BJ (cell line): ENCODE results near the gene MNX1. TPM values are rescaled to one million over a fixed set of nuclear protein-coding genes. Genes with fewer than 3 reads are reported as not detected.

Source experiments
- CTCF ChIA-PET: fragments of 350-600 bp; formaldehyde crosslinking; extraction: SDS; loops from one replicate; lab custom pipeline; 2021; ENCODE audit warnings: antibody characterized with exemption, inconsistent platforms; lab: Yijun Ruan, JAX
- POLR2A ChIA-PET: fragments of 300-600 bp; sonication (Branson Sonifier 250); formaldehyde crosslinking; extraction: SDS; loops from one replicate; lab custom pipeline; 2021; ENCODE audit warnings: antibody characterized with exemption; lab: Charles Lee
- DNase-seq: peaks from one replicate; pipeline ENCODE4 v3.0.0-alpha.2; 2011; ENCODE audit warnings: low read depth
- H3K27me3 ChIP-seq: 2 replicates; pipeline ENCODE4 v1.6.0; 2011; ENCODE audit warnings: low read length; ENCODE audit not compliant: control insufficient read depth, insufficient read depth
- H3K36me3 ChIP-seq: 2 replicates; pipeline ENCODE4 v1.5.1; 2011; ENCODE audit warnings: low read length; ENCODE audit not compliant: control insufficient read depth, insufficient read depth
- H3K4me3 ChIP-seq: 2 replicates; pipeline ENCODE4 v1.5.1; 2011; ENCODE audit warnings: low read depth, mild to moderate bottlenecking, control low read depth, low read length
- polyA plus RNA-seq: library from polyadenylated mRNA; depleted of rRNA; stranded (reverse); fragments of >200 nt; gene quantifications from 2 replicates; pipeline ENCODE4 v1.2.3, GENCODE V29; 2011
- TF ChIP-seq, protein P1 (sequence below): IDR thresholded peaks from 2 replicates; pipeline ENCODE4 v1.5.1; 2011; ENCODE audit warnings: low read depth, mild to moderate bottlenecking, control low read depth, inconsistent platforms, low read length, moderate library complexity; ENCODE audit not compliant: insufficient read depth

Gene MNX1
- polyA plus RNA-seq, 1 experiment = not detected

DNA sequence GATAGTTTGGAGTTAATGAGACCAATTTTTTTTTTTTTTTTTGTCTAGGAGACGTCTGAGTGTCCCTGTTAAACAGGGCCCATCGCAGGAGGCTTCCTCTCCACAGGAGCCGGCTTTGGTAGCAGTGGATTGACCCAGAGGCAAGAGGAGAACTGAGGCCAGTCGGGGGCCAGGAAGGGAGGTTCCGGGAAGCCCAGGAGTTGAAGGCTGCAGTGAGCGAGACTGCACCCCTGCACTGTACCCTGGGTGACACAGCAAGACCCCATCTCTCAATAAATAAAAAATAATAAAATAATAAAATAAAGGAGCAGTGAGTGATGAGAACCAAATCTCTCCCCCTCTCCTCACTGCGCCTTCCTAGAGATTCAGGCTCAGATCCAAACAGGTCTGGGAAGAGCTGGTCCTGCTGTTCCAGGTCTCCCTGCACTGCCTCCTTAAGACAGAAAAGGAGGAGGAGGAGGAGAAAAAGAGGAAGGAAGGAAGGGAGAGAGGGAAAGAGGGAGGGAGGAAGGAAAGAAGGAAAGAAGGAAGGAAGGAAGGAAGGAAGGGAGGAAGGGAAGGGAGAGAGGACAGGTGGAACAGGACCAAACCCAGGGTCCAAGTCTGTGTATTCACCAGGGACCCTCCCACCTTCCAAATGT is 3.5 kb downstream of the MNX1 start:
- TF ChIP-seq, protein P1, sequence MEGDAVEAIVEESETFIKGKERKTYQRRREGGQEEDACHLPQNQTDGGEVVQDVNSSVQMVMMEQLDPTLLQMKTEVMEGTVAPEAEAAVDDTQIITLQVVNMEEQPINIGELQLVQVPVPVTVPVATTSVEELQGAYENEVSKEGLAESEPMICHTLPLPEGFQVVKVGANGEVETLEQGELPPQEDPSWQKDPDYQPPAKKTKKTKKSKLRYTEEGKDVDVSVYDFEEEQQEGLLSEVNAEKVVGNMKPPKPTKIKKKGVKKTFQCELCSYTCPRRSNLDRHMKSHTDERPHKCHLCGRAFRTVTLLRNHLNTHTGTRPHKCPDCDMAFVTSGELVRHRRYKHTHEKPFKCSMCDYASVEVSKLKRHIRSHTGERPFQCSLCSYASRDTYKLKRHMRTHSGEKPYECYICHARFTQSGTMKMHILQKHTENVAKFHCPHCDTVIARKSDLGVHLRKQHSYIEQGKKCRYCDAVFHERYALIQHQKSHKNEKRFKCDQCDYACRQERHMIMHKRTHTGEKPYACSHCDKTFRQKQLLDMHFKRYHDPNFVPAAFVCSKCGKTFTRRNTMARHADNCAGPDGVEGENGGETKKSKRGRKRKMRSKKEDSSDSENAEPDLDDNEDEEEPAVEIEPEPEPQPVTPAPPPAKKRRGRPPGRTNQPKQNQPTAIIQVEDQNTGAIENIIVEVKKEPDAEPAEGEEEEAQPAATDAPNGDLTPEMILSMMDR = no peak
- DNase-seq = no peak
- Histone ChIP-seq H3K36me3 (no peaks in the 10 kb centered on the region), H3K4me3 (no peak overlapping the region), H3K27me3 (peaks cover 70% of the 10 kb centered on the region)
- POLR2A ChIA-PET = no interaction called here
- CTCF ChIA-PET = no interaction called here

DNA sequence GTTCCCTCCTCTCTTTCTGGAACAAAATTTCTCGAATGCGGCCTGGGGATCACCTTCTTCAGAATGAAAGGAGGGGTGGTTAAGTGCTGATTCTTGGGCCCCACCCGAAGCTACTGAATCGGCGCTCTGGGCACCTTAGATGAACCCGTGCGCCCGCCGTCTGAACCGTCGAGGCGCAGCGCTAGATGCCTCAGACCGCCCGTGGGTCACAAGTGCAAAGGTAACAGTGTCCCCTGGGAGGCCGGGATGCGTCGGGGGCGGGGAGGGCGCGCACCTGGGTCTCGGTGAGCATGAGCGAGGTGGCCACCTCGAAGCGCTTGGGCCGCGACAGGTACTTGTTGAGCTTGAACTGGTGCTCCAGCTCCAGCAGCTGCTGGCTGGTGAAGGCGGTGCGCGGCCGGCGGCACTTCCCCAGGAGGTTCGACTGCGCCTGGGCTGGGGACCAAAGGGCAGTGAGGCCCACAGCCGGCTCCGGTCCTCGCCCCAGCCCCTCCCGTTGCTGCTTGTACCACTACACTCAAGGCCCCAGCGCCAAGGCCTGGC is 4.2 kb downstream of the MNX1 start:
- DNase-seq = no peak
- TF ChIP-seq, protein P1 = no peak
- POLR2A ChIA-PET = no interaction called here

DNA sequence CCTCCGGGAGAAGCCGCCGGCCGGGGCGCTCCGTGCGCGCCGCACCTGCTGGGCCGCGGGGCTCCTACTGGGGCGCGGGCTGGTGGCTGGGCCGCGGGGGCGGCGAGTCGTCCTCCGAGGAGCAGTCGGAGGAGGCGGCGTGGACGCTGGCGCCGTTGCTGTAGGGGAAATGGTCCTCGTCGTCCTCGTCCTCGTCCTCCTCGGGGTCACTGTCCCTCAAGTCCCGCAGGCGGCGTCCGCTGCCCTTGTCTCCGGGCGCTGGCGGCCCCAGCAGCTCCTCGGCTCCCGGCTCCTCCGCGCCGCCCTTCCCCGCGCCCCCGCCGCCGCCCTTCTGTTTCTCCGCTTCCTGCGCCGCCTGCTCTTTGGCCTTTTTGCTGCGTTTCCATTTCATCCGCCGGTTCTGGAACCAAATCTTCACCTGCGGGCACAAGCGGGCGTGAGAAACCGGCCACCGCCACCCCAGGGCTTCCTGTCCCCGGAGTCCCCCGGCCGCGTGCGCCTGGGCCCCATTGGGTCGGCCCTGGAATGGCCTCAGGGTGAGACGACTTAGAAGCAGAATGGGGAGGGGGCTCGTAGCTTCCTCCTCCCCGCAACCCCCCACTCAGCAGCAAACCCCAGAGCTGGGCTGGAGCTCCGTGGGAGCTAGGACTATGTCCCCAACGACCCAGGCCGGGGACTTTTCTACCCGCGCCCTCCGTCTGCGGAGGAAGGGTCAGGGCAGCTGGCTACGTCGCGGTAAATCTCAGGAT is 4.8 kb downstream of the MNX1 start:
- Histone ChIP-seq H3K36me3 (no peaks in the 10 kb centered on the region), H3K4me3 (no peak overlapping the region), H3K27me3 (peaks cover 67% of the 10 kb centered on the region)
- DNase-seq = no peak
- ChIA-PET POLR2A (no interaction called here), CTCF (interaction anchor here (0.8 kb wide), 1 partner anchor 1190 kb away, joined by 3 read pairs; no protein-coding TSS in a partner anchor)
- TF ChIP-seq, protein P1 = no peak

More for the DNA sequence above, 4.2 kb downstream of the MNX1 start:
- Histone ChIP-seq H3K27me3 (peaks cover 68% of the 10 kb centered on the region), H3K4me3 (no peak overlapping the region), H3K36me3 (no peaks in the 10 kb centered on the region)
- CTCF ChIA-PET = interaction anchor here (0.8 kb wide), 1 partner anchor 1190 kb away, joined by 3 read pairs; no protein-coding TSS in a partner anchor

DNA sequence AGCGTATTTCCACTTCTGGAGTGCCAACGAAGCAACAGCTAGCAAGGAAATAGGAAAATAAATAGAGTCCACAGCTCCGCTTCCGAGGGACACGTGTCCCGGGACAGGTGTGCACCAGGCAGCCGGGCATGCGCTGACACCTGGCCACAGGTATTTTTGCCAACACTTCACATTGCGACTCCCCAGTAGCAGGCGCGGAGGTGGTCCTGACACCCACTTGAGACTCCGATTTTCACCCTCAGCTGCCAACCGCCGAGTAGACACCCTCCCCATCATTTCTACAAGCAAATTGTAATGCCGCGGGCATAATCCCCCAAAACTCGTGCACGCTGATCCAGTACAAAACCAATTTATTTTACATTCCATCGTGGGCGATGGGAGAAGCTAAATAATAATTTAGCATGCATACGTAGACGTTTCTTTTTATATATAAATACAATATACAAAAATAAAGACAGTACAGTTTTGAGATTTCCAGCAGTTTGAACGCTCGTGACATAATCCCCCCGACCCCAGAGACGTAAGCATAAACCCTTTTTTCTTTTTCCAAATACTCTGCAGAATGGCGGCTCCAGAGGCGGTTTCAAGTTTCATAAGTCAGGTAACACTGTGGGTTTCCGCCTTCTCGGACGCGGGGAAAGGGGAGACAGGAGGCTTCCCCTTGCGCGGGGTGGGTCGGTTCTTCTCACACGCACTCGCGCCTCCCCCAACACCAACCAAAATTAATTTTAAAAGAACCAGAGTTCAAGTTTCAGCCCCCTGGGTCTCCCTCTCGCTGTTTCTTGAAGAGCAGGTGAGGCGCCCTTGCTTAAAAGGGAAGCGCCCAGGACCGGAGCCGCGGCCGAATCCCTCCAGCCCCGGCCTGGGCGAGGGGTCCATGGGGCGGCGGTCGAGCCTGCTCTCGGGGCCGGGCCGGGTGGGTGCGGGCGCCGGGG is 5.7 kb downstream of the MNX1 start:
- Histone ChIP-seq H3K4me3 (no peak overlapping the region), H3K36me3 (no peaks in the 10 kb centered on the region), H3K27me3 (peaks cover 68% of the 10 kb centered on the region)
- no peak for DNase-seq
- POLR2A ChIA-PET = no interaction called here
- CTCF ChIA-PET = no interaction called here
- TF ChIP-seq, protein P1 = no peak
